SK-N-SH treated with all-trans-retinoic acid at 6 μM for 48 hours (cell line): Measurements from ENCODE around the gene TTC12.

Experiments
- BACH2 ChIP-seq: fragments of 250-450 bp; sonication (Bioruptor Pico); IDR thresholded peaks from 2 replicates; pipeline ENCODE4 v1.9.0; 2021; ENCODE audit warnings: mild to moderate bottlenecking, borderline replicate concordance
- PPARA ChIP-seq: fragments of 250-450 bp; sonication (Bioruptor Pico); IDR thresholded peaks from 2 replicates; pipeline ENCODE4 v1.5.0; 2020; ENCODE audit warnings: mild to moderate bottlenecking, borderline replicate concordance

- no peak for TF ChIP-seq BACH2 (CRISPR knock-in tag)
- TF ChIP-seq PPARA (CRISPR knock-in tag): no peak
Measured at GRCh38 chr11:113322158-113322557, 7.8 kb downstream of the TTC12 start.
